OCI-M2 (cell line): Measurements from ENCODE around the gene KYNU.
"Not testable (repeated sequence)": the region's sequence is repeated elsewhere in the genome, so short reads cannot be mapped to it uniquely, and the experiment has no call there.

Experiments
- DNase-seq: peaks from one replicate; lab custom pipeline; 2025; ENCODE audit not compliant: unreplicated experiment; lab: John Stamatoyannopoulos, UW

KYNU gene

DNA sequence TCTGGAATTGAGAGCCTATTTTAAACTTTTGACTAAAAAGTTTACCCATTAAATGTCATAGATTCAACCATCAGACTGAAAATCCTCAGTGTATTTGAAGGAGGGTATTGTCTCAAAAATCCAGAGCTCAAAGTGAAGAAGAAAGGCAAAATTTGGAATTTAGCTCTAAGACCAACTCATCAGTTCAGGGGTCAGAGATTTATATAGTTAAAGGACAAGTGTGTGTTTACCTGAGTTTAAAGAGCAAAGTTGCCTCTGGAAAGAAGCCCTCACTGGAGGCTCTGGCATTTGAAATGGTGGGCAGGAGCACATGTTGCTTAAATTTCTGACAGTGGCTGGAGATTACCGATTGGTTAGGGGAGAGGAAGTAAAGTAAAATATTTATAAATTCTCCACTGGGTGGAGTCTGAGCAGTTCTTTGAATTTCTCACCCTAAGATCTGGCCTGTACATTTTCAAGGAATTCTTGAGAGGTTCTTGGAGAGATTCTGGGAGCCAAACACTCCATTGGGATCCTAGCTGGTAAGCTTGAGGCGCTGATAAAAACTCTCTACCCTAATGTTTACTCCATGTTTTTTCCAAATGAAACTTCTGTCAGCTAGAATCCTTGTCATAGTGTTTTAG lies at the start of gene KYNU:
Gene KYNU (plus strand): TSS at position 449 of the 623 bp plus-strand sequence. CDS start 7,704 bp downstream, outside the sequence.
- DNase-seq = no peak

DNA sequence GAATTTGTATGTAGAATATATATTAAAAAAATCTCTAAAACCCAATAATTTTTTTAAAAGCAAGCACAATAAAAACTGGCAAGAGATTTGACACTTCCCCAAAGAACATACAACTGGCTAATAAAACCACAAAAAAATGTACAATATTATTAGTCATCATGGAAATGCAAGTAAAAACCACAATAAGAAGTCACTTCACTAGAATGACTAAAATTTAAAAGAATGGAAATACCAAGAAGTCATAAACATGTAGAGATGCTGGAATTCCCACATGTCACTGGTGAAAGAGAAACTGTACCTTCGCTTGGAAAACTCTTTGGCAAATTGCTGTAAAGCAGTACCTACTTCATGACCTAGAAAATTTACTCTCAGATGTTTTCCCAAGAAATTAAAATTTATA lies 43.4 kb upstream of the KYNU start:
- no peak for DNase-seq

DNA sequence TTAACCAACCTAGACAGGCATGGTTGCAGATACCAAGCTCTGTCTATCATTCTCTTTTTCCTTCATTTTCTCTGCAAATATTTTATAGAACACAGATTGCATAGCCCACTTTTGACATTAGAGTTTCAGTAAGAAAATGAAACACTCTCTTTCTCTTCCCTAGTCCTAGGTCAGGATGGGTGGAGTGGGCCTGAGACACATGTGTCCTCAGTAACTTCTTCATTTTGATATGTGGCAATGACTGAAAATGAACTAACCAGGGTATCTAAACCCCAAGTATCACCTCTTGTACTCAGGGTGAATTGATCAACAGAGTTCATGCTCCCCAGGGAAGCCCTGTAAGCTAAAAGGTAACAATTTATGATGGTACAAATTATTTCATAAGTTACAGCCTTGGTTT lies 37.0 kb upstream of the KYNU start:
- no peak for DNase-seq

DNA sequence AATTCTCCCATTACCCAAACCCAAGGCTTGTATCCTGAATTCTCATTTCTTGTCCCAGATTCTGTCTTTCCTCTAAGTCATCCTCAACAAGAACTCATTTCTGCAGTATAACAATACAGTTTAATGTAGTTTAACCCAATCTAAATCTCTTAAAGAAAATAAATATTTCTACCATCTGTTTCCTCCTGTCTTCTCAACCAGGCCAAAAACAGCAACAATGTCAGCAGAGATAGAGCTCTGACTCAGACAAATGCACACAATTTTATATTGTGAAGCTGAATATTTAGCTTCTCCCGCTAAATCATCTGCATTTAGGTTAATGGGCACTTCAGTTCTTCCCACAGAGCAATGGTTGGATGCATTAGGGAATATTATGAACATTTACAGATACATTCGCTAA lies 35.7 kb upstream of the KYNU start:
- no peak for DNase-seq

DNA sequence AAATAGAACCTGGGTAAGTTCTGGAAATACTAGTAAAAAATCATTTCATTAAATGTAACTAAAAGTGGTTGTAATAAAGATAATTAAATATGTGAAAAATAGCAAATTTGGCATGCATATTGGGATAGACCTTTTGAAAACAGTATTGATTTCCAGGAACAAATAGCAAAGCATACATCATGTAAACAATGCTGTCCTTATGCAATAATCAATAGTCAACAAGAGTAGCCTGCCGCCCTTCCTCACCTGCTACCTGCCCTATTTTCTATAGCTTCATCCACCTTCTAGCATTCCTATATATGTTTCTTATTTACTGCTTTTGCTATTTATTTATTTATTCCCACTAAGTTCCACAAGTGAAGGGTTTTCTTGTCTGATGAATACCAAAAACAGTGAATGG lies 35.1 kb upstream of the KYNU start:
- DNase-seq = no peak

DNA sequence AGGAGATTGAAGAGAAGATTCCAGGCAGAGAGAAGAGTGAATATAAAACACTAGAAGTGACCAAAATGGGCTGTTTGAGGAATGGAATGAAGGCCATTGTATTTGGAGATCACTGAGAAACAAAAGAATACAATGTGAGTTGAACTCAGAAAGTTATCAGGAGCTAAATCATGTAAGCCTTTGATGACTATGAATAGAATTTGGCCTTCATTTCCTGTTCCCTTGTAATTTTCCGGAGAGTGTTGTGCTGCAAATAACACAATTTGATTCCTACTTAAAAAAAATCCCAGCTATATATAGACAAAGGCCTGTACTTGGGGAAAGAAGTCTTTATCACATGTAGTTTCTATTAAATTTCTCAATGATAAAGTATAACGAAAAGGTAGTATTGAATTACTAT lies 33.7 kb upstream of the KYNU start:
- no peak for DNase-seq

DNA sequence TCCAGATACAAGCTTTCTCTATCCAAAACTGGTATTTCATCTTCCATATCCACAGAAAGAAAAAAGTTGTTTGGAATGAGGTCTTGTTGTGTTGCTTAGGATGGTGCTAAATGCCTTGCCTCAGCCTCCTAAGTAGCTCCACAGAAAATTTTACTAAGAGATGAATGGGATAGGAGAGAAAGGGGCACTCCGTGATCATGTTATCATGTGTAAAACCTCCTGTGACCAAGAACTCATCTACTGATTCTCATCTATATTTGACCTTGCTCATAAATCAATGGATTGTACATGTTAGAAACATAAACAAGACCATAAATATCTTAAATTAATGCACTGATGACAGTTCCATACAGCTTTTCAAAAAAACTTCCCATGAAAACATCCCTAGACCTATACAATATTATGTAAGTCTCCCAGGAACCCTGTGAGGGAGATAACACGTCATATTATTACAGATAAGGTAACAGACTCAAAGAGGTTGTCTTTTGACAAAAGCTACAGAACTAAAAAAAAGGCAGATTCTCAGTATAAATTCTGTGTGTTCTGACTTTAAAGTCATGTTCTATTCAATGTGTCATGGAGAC lies 29.3 kb upstream of the KYNU start:
- DNase-seq = no peak

DNA sequence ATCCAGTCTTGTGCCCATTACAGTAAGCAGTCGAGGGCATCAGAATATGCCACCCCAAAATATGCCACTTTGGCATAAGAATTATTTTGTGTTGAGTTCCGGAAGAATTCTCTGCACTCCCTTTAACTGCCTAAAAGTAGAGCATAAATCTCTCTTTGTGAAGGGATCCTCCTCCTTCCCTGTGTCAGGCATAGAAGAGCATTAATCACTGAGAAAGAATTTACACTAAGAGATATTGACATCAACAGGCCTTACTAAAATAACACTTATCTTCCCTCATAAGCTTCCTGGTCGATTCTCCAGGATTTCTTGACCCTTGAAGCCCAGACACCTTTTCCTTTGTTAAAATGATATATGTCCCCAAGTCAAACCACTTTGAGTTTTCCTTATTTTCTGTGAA lies 27.6 kb upstream of the KYNU start:
- DNase-seq = no peak

DNA sequence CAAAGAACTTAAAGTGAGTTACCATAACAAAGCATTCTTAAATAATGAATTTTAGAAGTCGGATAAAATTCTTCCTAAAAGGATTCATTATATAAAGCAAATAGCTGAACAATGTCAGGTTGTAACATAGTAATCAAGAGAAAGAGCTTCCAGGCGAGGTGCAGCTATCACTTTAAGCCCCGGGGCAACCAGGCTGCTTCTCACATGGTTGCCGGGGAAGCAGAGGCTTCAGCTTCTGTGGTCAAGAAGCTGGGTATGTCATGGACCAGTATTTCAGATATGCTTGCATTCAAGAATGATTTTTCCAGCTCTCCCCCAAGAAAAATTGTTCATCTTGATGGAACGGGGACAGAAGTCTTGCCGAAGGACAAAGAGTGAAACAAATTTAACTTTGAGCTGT lies 23.6 kb upstream of the KYNU start:
- DNase-seq = no peak

DNA sequence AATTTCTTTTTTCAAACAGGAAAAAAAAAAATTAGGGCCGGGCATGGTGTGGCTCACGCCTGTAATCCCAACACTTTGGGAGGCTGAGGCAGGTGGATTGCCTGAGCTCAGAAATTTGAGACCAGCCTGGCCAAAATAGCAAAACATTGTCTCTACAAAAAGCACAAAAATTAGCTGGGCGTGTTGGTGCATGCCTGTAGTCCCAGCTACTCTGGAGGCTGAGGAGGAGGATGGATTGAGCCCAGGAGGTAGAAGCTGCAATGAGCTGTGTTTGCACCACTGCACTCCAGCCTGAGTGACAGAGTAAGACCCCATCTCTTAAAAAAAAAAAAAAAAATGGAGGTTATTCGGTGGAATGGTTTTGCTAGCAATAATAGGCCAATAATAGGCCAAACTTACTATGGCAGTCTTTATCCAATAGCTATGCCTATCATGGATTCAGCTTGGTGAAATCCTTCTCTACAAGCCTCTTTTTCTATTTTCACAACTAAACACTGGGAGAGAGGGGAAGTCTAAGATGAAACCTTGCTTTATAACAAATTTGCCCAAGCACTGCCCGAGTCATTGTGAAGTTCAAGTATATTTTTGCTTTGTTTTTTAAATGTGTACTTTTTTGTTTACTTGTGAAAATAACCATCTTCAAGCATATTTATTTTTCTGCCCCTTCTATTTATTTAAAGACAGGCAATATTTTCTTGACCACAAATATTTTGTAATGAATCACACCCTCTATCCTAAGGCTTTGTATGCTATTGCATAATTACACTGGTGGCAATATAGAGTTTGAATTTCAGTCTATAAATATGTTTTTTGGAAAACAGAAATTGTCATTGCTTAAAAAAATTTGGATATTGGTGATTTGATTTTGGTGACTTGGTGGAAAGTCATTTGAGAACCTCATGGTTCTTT lies 20.0 kb upstream of the KYNU start:
- DNase-seq = no peak

DNA sequence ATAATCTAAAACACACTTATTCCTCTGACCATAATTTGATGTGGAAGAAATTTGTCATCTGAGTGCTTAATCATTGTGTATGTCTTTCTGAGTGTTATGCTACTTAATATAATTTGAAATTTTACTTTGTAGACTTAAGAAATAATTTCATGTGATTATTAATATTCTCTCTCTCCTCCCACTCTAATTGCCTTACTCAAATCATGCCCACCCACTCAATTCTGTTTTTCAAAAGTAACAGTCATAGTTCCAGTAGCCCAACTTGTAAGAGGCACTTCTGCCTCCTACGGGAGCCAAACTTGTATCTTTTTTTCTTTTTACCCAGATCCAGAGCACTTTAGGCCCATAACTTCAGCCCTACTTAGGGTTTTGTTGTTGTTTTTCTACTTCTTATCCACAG lies 18.5 kb upstream of the KYNU start:
- DNase-seq = no peak

DNA sequence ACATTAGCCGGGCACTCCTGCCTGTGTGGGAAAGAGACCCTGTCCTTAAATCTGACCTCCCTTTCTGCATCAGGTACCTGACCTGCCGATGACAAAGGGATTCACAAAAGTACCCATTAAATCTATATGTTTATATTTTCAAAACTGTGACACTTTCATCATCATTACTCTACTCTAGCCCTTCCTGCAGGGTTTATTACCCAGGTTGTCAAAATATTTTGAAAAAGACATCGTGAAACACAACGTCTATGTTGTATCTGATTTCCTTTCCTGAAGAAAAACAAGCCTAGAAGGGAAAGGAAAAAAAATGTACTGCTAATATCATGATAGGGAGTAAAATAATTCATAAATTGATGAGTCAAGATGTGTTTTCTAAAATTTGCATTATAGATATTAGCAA lies 15.2 kb upstream of the KYNU start:
- DNase-seq = no peak

DNA sequence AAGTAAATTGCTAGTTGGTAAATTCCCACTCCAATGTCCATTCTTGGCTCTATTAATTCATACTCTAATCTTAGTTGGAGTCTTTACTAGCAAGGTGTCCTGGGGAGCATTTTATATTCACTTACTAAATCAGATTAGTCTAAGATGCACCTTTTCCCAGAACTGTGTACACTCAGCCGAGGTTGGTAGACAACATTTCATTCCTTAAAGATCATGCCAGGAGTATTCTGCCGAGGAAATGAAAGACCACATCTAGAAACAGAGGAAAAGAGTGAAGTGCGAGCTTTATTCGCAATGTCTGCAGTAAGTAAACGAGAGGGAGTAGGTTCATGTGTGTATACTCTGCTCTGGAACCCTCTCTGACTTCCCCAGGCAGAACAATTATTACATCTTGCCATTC lies 14.6 kb upstream of the KYNU start:
- DNase-seq = no peak

DNA sequence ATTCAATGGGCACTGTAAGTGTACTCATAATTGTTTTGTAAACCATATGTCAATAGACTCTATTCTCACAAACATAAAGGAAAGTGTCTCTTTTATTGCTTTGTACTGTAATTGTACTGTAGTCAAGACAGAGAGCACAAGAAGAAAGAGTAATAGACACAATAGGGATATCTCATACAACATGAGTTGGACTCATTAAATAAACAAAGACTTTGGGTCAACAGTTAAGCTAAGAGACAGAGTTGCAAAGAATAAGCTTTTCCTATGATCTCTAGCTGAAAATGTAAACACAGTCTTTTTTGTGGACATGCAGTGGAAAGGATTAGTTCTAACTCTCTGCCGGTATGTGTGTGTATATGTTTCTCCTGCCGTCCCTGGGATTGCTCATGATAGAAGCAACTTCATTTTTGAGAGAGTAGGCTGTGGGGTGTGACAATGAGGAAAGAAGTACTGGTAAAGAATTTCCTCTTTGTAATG lies 13.9 kb upstream of the KYNU start:
- DNase-seq = no peak

DNA sequence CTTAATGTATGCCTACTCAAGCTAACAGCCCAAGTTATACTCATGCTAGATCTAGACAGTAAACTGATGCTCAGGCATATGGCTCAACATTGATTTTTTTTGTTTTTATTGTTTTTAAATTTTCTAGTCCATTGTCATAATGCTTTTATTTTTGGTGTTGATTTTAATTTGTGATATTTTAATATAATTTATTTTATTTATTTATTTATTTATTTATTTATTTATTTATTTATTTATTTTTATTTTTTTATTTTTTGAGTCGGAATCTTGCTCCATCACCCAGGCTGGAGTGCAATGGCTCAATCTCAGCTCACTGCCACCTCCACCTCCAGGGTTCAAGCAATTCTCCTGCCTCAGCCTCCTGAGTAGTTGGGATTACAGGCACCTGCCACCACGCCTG lies 12.9 kb upstream of the KYNU start:
- not testable (repeated sequence) for DNase-seq

DNA sequence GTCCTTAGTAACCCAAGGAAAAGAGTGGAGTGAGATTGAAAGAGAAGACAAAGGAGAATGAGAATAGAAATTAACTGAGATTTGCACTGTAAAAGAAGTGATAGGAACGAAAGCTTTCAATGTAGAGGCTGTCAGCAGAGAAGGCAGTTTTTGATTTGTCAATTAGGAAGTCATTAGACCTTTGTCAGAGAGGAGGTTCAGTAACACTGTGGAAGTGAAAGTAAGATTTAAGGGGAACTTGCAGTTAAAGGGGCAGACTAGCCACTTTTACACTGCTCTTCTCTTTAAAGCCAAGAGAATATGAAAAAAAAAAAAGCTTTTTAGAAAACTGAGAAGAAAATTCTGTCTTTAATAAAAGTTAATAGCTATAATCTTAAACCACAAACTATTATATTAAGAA lies 11.5 kb upstream of the KYNU start:
- DNase-seq = no peak

DNA sequence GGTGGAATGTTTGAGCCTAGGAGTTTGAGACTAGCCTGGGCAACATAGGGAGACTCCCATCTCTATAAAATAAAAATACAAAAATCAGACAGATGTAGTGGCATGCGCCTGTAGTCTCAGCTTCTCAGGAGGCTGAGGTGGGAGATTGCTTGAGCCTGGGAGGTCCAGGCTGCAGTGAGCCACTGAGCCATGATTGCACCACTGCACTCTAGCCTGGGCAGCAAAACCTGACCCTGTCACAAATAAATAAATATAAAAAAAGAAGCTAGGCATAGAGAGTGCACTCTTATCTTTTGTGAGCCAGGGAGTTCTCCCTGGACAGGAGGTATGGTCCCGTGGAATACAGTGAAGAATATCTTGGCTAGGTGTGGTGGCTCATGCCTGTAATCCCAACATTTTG lies 11.0 kb upstream of the KYNU start:
- DNase-seq = no peak

DNA sequence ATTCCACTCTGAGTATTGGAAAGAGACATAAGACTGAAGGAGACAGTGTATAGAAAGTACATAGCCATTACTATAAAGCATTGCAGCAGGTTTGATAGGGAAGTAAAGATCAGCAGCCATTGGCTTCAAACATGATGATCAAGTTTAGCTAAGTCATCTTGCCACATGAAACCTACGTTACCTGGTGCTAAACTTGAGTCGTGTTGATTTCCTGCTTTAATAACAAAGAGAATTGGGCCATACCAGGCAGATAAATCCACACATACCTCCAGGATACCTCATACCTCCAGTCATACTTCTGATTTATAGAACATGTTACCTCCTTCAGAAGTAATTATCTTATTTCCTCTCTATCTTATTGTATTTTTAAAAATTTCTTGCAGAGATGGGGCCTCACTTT lies 10.3 kb upstream of the KYNU start:
- DNase-seq = no peak

DNA sequence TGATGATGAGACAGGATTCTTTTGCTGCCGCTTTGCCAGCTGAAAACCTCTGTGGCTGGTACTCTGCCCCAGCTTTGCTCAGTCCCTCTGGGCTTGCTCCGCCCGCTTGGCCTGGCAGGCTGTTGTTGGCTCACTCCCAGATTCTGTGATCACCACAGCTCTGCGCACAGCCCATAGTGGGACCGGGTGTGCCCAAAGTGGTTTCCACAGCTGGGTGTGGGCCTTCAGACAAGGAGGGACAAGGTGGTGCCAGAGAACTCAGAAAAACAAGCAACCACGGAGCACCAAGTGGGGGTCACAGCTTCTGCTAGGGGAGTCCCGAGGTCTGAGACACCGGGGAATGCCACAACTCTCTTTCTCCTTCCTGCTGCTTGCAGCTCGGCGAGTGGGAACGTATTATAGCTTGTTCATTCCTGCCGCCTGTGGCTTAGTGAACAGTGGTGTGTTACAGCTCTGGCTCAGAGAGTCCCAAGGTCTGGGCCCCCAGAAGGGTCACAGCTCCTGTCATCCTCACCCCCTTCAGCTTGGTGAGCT lies 9.2 kb upstream of the KYNU start:
- no peak for DNase-seq

DNA sequence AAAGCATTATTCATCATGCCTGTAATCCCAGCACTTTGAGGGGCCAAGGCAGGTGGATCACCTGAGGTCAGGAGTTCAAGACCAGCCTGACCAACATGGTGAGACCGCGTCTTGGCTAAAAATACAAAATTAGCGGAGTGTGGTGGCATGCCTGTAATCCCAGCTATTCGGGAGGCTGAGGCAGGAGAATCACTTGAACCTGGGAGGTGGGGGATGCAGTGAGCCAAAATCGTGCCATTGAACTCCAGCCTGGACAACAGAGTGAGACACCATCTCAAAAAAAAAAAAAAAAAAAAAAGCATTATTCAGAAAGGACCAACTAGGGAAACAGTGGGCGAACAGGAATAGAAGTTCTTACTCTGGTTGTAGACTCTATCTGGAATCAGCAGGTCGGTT lies 8.4 kb upstream of the KYNU start:
- not testable (repeated sequence) for DNase-seq

DNA sequence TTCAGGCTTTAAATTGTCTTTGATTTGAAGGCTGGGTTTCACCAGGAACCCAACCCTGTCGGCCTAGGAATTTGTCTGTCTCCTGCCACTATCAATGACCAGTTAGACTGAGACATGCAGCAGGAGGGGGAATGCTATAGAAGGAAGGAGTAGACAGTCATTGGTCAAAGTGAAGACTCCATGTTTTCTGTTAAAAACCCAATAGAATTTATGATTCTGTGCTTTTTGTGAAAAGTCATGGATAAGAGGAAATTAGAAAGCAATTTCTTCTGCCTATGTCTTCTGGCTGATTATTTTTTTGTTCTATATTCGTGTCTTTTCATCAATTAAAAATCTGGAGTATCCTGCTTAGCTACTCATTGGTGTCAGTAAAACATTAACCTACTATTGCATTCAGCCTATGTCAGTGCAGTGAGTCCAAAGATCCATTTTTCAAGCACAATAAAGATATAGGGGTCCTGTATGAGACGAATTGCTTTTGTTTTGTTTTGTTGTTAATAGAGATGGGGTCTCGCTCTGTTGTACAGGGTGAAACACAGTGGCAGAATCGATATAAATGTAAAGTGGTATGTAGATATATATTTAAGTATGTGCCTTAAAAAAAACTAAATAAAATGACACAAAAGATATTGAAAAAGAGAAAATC lies 7.9 kb upstream of the KYNU start:
- no peak for DNase-seq
